ENCODE results near the gene ZNF276. TPM values are rescaled to one million over a fixed set of nuclear protein-coding genes. Genes with fewer than 3 reads are reported as not detected.

Gene ZNF276
- total and polyA plus RNA-seq, 11 donors = 9.4 to 19.9 (median 12.7) TPM

DNA sequence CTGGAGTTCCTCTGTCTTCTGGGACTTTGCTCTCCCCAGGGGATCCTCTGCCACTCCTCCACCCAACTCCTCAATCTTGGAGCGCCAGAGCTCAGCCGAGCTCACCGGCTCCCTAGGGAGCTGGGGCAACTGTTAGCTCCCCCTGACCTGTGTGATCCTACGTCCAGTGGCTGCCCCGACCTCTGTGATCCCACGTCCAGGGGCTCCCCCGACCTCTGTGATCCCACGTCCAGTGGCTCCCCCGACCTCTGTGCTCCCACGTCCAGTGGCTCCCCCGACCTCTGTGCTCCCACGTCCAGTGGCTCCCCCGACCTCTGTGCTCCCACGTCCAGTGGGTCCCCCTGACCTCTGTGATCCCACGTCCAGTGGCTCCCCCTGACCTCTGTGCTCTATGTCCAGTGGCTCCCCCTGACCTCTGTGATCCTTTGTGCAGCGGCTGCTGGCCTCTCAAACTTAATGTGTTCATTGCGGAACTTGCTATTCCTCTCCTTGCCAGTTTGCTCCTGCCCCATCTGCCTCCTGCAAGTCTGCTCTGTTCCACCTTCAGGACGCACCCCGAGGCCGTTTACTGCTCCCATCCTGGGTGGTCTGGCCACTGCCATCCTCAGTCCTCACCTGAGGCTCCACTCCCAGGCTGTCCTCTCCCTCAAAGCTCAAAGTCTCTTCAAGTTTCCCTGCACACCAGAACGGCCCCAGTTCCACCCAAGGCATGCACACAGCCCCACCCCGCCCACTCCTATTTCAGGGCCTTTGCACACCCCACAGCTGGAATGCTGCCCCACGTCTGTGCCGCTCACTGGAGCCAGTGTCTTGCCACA, 3.4 kb upstream of the ZNF276 start:
- H3K27ac ChIP-seq = no peak overlapping the region
- peaks cover 4 to 32% (median 16%) of the 10 kb centered on the region in 12 donors for H3K4me1 ChIP-seq
- WGBS, 4 donors = 81 to 89% (median 85%) methylated on average over 24 of the region's 24 CpGs
- H3K36me3 ChIP-seq = peaks cover 0 to 5% (median under 1%) of the 10 kb centered on the region in 9 donors
- ATAC-seq (no peak), DNase-seq (peak in 1 of 5 donors; percentile 16)
- H3K27me3 ChIP-seq = no peaks in the 10 kb centered on the region
- intact Hi-C loops (cut with DNase I) = no loop called here
- H3K9me3 ChIP-seq = no peaks in the 10 kb centered on the region
- no peak for TF ChIP-seq POLR2A (IDR thresholded peaks at IDR 0.05)
- TF ChIP-seq, protein P1, sequence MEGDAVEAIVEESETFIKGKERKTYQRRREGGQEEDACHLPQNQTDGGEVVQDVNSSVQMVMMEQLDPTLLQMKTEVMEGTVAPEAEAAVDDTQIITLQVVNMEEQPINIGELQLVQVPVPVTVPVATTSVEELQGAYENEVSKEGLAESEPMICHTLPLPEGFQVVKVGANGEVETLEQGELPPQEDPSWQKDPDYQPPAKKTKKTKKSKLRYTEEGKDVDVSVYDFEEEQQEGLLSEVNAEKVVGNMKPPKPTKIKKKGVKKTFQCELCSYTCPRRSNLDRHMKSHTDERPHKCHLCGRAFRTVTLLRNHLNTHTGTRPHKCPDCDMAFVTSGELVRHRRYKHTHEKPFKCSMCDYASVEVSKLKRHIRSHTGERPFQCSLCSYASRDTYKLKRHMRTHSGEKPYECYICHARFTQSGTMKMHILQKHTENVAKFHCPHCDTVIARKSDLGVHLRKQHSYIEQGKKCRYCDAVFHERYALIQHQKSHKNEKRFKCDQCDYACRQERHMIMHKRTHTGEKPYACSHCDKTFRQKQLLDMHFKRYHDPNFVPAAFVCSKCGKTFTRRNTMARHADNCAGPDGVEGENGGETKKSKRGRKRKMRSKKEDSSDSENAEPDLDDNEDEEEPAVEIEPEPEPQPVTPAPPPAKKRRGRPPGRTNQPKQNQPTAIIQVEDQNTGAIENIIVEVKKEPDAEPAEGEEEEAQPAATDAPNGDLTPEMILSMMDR (IDR thresholded peaks at IDR 0.05) = no peak
- no peak overlapping the region for H3K4me3 ChIP-seq

DNA sequence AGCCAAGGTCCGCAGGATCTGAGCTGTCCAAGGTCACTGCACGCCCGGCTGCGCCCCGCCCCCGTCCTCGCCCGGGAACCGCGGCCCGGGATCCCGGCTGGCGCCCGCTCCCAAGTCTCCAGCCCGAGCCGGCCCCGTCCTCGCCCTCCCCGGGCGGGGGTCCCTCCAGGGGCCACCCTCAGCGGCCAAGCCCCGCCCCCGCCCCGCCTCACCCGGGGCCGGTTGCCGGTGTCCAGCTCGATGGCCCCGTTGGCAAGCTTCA, 855 bp upstream of the ZNF276 start:
- 0 to 1% (median 0%) methylated on average over 16 to 29 of the region's 29 CpGs; no CpG with 5 or more reads in 1 of the 4 donors for WGBS, 4 donors

DNA sequence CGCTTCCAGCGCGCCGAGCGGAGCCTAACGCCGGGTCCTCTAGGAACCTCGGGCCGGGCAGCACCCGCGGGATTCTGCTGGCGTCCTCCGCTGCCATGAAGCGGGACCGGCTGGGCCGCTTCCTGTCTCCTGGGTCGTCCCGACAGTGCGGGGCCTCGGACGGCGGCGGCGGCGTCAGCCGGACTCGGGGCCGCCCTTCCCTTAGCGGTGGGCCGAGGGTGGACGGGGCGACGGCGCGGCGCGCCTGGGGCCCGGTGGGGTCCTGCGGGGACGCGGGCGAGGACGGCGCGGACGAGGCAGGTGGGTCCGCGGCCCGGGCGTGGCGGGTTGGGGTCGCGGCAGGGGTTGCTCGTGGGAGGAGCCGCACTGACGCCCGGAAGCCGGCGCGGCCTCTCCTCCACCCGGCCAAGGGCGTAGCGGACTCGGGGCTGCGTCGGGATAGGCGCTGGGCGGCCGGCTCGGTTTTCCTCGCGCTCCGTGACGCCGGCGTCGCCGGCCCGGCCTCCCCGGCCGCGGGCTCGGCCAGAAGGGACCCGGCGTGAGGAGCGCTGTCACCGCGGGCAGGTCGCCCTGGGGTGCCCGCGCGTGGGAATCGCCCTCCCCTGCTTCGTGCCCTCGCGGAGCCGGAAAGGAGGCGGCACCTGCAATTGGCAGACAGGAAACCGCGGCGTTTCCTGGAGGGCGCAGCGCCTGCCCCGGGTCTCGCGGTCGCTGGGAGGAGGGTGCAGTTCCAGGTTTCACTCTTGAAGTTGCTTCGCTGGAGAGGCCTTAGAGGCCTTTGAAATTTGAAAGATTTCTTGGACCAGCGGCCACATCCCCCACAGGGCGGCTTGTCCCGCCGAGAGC, 432 bp downstream of the ZNF276 start:
- intact Hi-C loops (cut with DNase I) = loop anchor here in 3 of 10 donors (2.0 kb wide), 2 partner anchors 15 to 21 kb away; partner anchors contain the start of gene SPATA2L (in 2 of the 3)
- ATAC-seq = peak in 3 of 4 donors; percentile 20 to 35 (median 34)
- Histone ChIP-seq H3K27me3 (no peaks in the 10 kb centered on the region), H3K9me3 (no peaks in the 10 kb centered on the region), H3K36me3 (peaks cover 0 to 43% (median 38%) of the 10 kb centered on the region in 9 donors), H3K4me1 (peaks cover 8 to 60% (median 34%) of the 10 kb centered on the region in 12 donors), H3K4me3 (peak overlapping the region; percentile 74 to 98 (median 92)), H3K27ac (peak overlapping the region; percentile 95 to 100 (median 98))
- TF ChIP-seq, protein P1 (IDR thresholded peaks at IDR 0.05) = no peak
- TF ChIP-seq POLR2A (IDR thresholded peaks at IDR 0.05) = no peak
- WGBS, 4 donors = 0% methylated on average over 78 to 112 of the region's 112 CpGs; no CpG with 5 or more reads in 1 of the 4 donors
- DNase-seq = peak; percentile 66 to 90 (median 76)

More for the DNA sequence above, 855 bp upstream of the ZNF276 start:
- peak overlapping the region; percentile 95 to 100 (median 98) for H3K27ac ChIP-seq
- ATAC-seq = peak in 3 of 4 donors; percentile 4 to 42 (median 35)
- no peaks in the 10 kb centered on the region for H3K9me3 ChIP-seq
- TF ChIP-seq, protein P1 (IDR thresholded peaks at IDR 0.05) = no peak
- TF ChIP-seq POLR2A (IDR thresholded peaks at IDR 0.05) = no peak
- H3K36me3 ChIP-seq = peaks cover 0 to 30% (median 26%) of the 10 kb centered on the region in 9 donors
- H3K4me1 ChIP-seq = peaks cover 8 to 58% (median 34%) of the 10 kb centered on the region in 12 donors
- DNase-seq = peak in 4 of 5 donors; percentile 61 to 80 (median 66)
- intact Hi-C loops (cut with DNase I) = loop anchor here in 2 of 10 donors (2.0 kb wide), 1 partner anchor 20 kb away; the partner anchor contains the start of gene SPATA2L (in 2 of the 2)
- peak overlapping the region; percentile 74 to 98 (median 92) for H3K4me3 ChIP-seq
- H3K27me3 ChIP-seq = no peaks in the 10 kb centered on the region

All from heart left ventricle (tissue), 16 donors.